ENCODE results near the gene TPT1.

GRCh38 chr13:45320876-45321629, 19.9 kb downstream of the TPT1 start:
- no peak for TF ChIP-seq CTCF (IDR thresholded peaks at IDR 0.05; ENCODE audit: low read depth, low read length, poor library complexity, severe bottlenecking)
- TF ChIP-seq EZH2phosphoT487 (IDR thresholded peaks at IDR 0.05; ENCODE audit: borderline replicate concordance, low read length), result no peak

Measured in DOHH2 (cell line).